Fibroblast of skin of back (primary cell): ENCODE measurements around the gene ZNF524.

ENCODE experiments used
- DNase-seq: peaks from one replicate; pipeline ENCODE4 v3.0.0-alpha.2; 2013

ZNF524 gene

DNA sequence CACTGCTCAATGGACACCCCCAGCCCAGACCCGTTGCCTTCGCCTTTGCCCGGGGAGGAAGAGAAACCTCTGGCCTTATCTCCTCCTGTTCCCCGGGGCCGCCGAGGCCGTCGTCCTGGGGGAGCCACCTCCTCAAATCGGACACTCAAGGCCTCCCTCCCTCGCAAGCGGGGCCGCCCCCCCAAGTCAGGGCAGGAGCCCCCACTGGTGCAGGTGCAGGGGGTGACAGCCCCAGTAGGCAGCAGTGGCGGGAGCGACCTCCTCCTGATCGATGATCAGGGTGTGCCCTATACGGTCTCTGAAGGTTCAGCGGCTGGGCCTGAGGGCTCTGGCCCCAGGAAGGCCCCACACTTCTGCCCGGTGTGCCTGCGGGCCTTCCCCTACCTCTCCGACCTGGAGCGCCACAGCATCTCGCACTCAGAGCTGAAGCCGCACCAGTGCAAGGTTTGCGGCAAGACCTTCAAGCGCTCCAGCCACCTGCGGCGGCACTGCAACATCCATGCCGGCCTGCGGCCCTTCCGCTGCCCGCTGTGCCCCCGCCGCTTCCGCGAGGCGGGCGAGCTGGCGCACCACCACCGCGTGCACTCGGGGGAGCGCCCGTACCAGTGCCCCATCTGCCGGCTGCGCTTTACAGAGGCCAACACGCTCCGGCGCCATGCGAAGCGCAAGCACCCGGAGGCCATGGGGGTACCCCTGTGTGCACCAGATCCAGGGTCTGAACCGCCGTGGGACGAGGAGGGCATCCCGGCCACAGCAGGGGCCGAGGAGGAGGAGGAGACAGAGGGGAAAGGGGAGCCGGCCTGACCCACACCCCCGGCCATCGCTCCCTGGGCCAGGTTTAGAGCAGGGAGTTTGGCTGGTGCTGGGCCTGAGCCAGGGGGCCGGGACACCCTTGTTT is 2.3 kb downstream of the ZNF524 start:
- no peak for DNase-seq

- DNase-seq = no peak
Measured at GRCh38 chr19:55603115-55603514, 3.0 kb downstream of the ZNF524 start.

- no peak for DNase-seq
Measured at GRCh38 chr19:55603581-55604292, 3.6 kb downstream of the ZNF524 start.

DNA sequence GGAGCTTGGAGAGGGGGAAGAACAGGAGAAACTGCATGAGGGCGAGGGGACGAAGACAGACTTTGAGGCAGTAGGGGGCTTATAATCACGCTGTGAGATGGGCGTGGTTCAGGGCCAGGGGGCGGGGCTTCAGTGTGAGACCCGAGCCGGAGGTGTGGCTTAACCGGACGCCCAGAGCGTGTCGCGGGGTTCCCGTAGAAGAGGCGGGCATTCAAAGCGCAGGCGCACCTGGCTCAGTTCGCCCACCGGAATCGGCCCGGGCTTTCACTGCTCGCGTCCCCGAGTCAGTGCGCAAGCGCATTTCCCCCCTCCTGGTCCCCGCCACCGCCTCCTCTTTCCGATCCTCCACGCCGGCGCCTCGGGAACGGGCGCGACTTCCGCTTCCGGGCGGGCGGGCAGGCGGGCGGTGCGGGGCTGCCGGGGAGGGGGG is 5.1 kb downstream of the ZNF524 start:
- peak; percentile 96 for DNase-seq

GRCh38 chr19:55605637-55606470 is 5.8 kb downstream of the ZNF524 start, which contains the start of gene ZNF865:
Gene ZNF865 (plus strand): TSS chr19:55605647. CDS start chr19:55613619, 7,972 bp downstream.
- DNase-seq = peak; percentile 85

- DNase-seq = no peak
Measured at GRCh38 chr19:55606471-55606787, 6.3 kb downstream of the ZNF524 start.

DNA sequence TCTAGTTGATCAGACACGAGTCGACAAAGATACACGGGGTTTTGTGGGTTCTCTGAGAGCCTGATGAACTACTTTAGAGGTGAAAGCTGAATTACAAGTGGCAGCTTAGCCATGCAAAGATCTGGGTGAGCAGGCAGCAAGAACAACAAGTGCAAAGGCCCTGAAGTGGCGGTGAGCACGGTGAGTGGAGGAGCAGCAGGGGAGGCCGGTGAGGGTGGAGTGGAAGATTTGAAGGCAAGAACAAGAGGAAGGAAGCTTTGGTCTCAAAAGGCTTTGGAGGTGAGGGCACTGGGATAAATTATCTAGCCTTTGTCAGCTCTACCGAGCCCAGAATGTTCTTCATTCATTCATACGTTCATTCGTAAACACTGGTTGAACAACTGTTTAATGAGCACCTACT is 6.7 kb downstream of the ZNF524 start:
- no peak for DNase-seq

DNA sequence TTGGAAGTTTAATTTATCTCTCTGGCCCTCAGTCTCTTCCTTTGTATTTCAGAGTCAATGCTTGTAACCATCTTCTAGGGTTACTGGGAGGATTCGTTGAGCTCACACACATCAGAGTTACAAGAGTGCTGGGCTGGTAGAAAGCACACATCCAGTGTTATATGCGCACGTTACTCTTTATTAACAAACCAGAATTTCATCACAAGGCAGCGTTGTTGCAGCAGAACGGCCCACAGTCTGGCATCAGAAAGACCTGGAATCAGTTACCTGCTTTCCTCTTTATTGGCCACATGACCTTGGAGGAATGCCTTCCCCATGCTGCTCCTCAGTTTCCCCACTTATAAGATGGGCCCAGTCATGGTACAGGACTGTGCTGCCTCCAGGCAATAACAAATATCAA is 9.2 kb downstream of the ZNF524 start:
- no peak for DNase-seq

- no peak for DNase-seq
Measured at GRCh38 chr19:55611300-55611982, 11.4 kb downstream of the ZNF524 start.

- DNase-seq = no peak
Measured at GRCh38 chr19:55611983-55612645, 12.0 kb downstream of the ZNF524 start.

DNA sequence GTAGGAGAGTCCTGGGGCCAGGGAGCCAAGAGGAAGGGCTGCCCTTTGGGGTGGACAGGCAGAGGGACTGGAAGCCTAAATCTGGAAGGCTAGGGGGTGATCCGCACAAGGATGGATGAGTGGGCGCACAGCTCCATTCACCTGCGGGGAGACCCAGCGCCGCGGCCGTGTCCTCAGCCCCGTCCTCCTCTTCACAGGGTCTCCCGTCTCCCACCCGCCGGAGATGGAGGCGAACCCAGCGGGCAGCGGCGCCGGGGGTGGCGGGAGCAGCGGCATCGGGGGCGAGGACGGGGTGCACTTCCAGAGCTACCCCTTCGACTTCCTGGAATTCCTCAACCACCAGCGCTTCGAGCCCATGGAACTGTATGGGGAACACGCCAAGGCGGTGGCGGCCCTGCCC is 13.3 kb downstream of the ZNF524 start:
- DNase-seq = no peak

DNA sequence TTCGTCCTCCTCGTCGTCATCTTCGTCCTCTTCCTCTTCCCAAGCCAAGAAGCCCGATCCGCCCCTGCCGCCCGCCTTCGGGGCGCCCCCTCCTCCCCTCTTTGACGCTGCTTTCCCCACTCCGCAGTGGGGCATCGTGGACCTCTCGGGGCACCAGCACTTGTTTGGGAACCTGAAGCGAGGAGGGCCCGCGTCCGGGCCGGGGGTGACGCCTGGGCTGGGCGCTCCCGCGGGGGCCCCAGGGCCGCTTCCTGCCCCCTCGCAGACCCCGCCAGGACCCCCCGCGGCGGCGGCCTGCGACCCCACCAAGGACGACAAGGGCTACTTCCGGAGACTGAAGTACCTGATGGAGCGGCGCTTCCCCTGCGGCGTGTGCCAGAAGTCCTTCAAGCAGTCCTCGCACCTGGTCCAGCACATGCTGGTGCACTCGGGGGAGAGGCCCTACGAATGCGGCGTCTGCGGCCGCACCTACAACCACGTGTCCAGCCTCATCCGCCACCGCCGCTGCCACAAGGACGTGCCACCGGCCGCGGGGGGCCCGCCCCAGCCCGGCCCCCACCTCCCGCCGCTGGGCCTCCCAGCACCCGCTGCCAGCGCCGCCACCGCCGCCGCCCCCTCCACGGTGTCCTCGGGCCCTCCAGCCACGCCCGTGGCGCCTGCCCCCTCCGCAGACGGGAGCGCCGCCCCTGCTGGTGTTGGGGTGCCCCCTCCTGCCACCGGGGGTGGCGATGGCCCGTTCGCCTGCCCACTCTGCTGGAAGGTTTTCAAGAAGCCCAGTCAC is 14.0 kb downstream of the ZNF524 start:
- no peak for DNase-seq

GRCh38 chr19:55614711-55615542 is 14.8 kb downstream of the ZNF524 start:
- DNase-seq = no peak

GRCh38 chr19:55615543-55616394 is 15.7 kb downstream of the ZNF524 start:
- DNase-seq = no peak

GRCh38 chr19:55616395-55616875 is 16.3 kb downstream of the ZNF524 start:
- DNase-seq = no peak

DNA sequence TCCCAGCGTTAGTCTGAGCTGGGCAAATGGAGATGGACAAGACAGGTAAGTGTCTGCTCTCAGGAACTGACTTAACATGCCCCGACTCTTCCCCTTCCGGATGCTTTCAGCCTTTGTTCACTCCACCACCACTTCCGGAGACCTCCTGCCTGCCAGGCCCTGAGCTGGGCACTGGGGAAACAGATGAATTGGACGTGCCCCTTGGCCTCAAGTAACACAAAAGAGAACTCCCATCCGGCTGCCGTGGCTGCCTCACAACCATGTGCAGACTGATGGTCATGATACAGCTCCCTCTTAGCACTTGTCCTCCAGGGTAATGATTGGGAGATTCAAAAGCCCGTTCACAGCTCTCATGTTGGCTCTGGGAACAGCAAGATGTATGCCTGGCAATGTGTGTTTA is 17.3 kb downstream of the ZNF524 start:
- no peak for DNase-seq

GRCh38 chr19:55618426-55618825 is 18.3 kb downstream of the ZNF524 start:
- no peak for DNase-seq

DNA sequence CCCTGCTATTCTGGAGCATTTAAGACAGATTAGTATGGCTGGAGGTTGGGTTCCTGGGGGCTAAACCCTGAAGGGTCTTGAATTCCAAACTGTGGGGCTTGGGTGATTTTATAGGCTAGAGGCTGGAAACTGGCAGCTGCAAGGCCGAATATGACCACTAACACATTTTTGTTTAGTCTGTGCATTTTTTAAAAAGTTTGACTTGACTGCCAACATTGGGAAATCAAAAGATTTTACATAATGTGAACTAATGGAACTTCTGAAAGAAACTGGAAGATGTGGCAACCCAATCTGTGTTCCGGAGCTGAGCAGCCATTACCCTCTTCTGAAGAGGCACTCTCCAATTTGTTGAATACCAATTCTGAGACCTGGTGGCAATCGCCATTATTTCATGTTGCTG is 19.2 kb downstream of the ZNF524 start:
- DNase-seq = no peak
